Transverse colon (tissue), 4 donors: ENCODE data around the gene KNDC1. TPM values are rescaled to one million over a fixed set of nuclear protein-coding genes. Genes with fewer than 3 reads are reported as not detected.

ENCODE experiments used
- DNase-seq: peaks from one replicate; pipeline ENCODE4 v3.0.0-alpha.2; 2019
- H3K27ac ChIP-seq, 4 donors: fragments of 200-600 bp; sonication (generic); 2 replicates each; pipeline ENCODE4 v1.5.1; 2016 to 2018; ENCODE audit warnings: inconsistent platforms in 4 of 4
- H3K27me3 ChIP-seq: fragments of 200-600 bp; sonication (generic); 2 replicates; pipeline ENCODE4 v1.5.1; 2017; ENCODE audit warnings: inconsistent platforms
- H3K36me3 ChIP-seq, 4 donors: fragments of 200-600 bp; sonication (generic); 2 replicates each; pipeline ENCODE4 v1.5.1; 2017 to 2019; ENCODE audit warnings: inconsistent platforms in 4 of 4
- H3K4me1 ChIP-seq, 4 donors: fragments of 200-600 bp; sonication (generic); 2 replicates each; pipeline ENCODE4 v1.5.1; 2017 to 2020; ENCODE audit warnings: inconsistent platforms in 4 of 4
- H3K4me3 ChIP-seq, 4 donors: fragments of 200-600 bp; sonication (generic); 1 replicate in 1 of 4; 2 replicates in 3 of 4; pipeline versions ENCODE4 v1.5.1 to v1.6.1; 2017 to 2019; ENCODE audit warnings: inconsistent platforms in 4 of 4
- H3K9me3 ChIP-seq, 2 donors: fragments of 200-600 bp; sonication (generic); 2 replicates each; pipeline ENCODE4 v1.5.1; 2017 to 2019; ENCODE audit warnings: inconsistent platforms in 2 of 2
- EP300 ChIP-seq: sonication (generic); formaldehyde crosslinking; IDR thresholded peaks from one replicate; pipeline ENCODE4 v1.6.1; 2017; ENCODE audit warnings: antibody characterized with exemption, low read depth
- POLR2A ChIP-seq: fragments of 450-650 bp; IDR thresholded peaks from one replicate; pipeline ENCODE4 v1.6.1; 2016; ENCODE audit warnings: antibody characterized with exemption, mild to moderate bottlenecking, moderate library complexity
- POLR2AphosphoS5 ChIP-seq, 3 donors: sonication (generic); formaldehyde crosslinking; IDR thresholded peaks; one replicate each; pipeline ENCODE4 v1.6.1; 2016; ENCODE audit warnings: antibody characterized with exemption in 3 of 3
- WGBS, 2 donors: methylation state at CpG; one replicate each; pipeline ENCODE4 v1.1.5; 2018; ENCODE audit warnings: low coverage in 1 of 2; 5-methylcytosine and 5-hydroxymethylcytosine counted together
- in situ Hi-C, 4 donors: fragments of 200-750 bp; cut with MboI; loops; one replicate each; pipeline versions ENCODE4 v1.15.0 to v1.15.1; 2017; ENCODE audit warnings: low sequenced_read_pairs in 3 of 4, low pct_ligation_motif_present in 1 of 4, low pct_unique_long_range_greater_than_20kb in 1 of 4
- intact Hi-C: fragments of 100-400 bp; cut with DNase I; formaldehyde crosslinking; loops from one replicate; pipeline ENCODE4 v1.15.1; 2023; ENCODE audit warnings: low total_unique reads
- total RNA-seq, 4 donors: library from RNA; depleted of rRNA; stranded (reverse); fragments of >200 nt; gene quantifications; one replicate each; pipeline ENCODE4 v1.1.0, GENCODE V29; 2016
- TF ChIP-seq, protein P1 (sequence below), 5 experiments: fragments of 200-600 bp in 3 of 5; fragments of 450-650 bp in 2 of 5; sonication (generic) in 3 of 5; IDR thresholded peaks; 1 replicate in 2 of 5; 2 replicates in 3 of 5; pipeline ENCODE4 v1.5.1; 2016 to 2017; ENCODE audit warnings: antibody characterized with exemption in 5 of 5, inconsistent platforms in 3 of 5, mild to moderate bottlenecking in 2 of 5, moderate library complexity in 1 of 5

KNDC1 gene
- total RNA-seq, 4 donors from 2014 or later, result 0.14 to 1.2 TPM; not detected in 2

DNA sequence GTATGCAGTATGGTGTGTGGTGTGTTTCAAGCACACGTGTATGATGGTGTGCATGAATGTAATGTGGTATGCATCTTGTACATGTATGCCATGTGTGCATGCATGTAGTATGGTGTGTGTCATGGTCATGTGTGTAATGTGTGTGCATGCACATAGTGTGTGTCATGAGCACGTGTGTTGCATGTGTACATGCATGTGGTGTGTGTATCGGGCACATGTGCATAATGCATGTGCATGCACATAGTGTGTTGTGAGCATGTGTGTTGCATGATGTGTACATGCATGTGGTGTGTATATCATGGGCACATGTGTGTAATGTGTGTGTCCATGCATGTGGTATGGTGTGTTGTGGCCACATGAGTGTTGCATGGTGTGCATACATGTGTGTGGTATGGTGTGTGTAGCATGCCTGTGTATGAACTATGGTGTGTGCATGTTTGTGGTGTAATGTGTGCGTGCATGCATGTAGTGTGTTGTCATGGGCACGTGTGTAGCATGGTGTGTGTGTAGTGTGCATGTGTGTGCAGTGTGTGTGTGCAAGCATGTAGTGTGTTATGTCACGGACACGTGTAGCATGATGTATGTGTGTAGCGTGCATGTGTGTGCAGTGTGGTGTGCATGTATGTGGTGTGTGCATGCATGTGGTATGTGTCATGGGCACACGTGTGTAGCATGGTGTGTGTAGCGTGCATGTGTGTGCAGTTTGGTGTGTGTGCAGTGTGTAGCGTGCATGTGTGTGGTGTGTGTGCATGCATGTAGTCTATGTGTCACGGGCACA, 17.6 kb downstream of the KNDC1 start:
- in situ Hi-C loops (no loop called here), intact Hi-C loops (loop anchor here (1.0 kb wide), 1 partner anchor 30 kb away; no protein-coding TSS in a partner anchor)
- Histone ChIP-seq H3K27ac (no peak overlapping the region), H3K27me3 (no peaks in the 10 kb centered on the region), H3K36me3 (no peaks in the 10 kb centered on the region), H3K4me3 (no peak overlapping the region), H3K9me3 (no peaks in the 10 kb centered on the region), H3K4me1 (no peaks in the 10 kb centered on the region)
- no peak for DNase-seq
- 94 to 97% methylated on average over 11 to 12 of the region's 12 CpGs for WGBS, 2 donors
- no peak for TF ChIP-seq EP300
- TF ChIP-seq, protein P1, sequence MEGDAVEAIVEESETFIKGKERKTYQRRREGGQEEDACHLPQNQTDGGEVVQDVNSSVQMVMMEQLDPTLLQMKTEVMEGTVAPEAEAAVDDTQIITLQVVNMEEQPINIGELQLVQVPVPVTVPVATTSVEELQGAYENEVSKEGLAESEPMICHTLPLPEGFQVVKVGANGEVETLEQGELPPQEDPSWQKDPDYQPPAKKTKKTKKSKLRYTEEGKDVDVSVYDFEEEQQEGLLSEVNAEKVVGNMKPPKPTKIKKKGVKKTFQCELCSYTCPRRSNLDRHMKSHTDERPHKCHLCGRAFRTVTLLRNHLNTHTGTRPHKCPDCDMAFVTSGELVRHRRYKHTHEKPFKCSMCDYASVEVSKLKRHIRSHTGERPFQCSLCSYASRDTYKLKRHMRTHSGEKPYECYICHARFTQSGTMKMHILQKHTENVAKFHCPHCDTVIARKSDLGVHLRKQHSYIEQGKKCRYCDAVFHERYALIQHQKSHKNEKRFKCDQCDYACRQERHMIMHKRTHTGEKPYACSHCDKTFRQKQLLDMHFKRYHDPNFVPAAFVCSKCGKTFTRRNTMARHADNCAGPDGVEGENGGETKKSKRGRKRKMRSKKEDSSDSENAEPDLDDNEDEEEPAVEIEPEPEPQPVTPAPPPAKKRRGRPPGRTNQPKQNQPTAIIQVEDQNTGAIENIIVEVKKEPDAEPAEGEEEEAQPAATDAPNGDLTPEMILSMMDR (IDR thresholded peaks at IDR 0.05), result no peak
- no peak for TF ChIP-seq POLR2AphosphoS5 (IDR thresholded peaks at IDR 0.05)
- TF ChIP-seq POLR2A, result no peak

DNA sequence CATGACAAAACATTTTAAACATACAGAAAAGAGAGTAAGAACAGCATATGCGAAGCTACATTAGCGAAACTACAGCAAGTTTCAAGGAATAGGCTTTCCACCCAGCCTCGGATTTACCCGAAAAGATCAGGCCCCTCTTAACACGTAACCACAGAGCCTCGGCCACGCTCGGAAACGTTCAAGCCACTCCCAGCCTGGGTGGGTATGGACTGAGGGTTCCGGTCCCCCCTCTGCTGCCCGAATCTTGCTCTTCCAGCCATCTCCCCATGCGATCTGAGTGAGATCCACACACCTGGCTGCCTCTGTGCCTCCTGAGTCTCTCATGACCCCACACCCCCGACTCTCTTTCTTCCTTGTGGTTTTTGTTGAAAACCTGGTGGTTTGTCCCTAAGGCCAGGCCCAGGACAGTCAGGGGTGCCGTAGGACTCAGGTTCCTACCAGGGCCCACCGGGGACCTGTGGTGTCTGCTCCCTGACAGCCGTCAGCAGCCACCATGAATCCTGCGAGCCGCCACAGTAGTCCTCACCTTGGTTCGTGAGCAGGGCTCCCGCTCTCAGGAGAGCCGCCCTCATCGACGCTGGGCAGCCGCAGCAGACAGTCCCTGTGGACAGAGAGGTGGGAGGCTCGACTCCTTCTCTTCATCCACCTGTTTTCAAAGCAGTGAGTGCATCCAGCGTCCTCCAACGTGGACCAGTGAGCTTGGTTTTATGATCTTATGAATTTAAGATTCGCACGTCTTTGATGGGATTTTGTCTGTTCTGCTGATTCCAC, 18.5 kb downstream of the KNDC1 start:
- DNase-seq, result no peak
- H3K27me3 ChIP-seq, result no peaks in the 10 kb centered on the region
- in situ Hi-C loops (no loop called here), intact Hi-C loops (no loop called here)
- no peak overlapping the region for H3K4me3 ChIP-seq
- no peak for TF ChIP-seq POLR2AphosphoS5 (IDR thresholded peaks at IDR 0.05)
- no peak for TF ChIP-seq POLR2A
- TF ChIP-seq, protein P1 (IDR thresholded peaks at IDR 0.05), result no peak
- no peak for TF ChIP-seq EP300
- no peaks in the 10 kb centered on the region for H3K9me3 ChIP-seq
- no peak overlapping the region for H3K27ac ChIP-seq
- H3K4me1 ChIP-seq, result no peaks in the 10 kb centered on the region
- no peaks in the 10 kb centered on the region for H3K36me3 ChIP-seq
- WGBS, 2 donors, result 87 to 88% methylated on average over 5 to 28 of the region's 29 CpGs

DNA sequence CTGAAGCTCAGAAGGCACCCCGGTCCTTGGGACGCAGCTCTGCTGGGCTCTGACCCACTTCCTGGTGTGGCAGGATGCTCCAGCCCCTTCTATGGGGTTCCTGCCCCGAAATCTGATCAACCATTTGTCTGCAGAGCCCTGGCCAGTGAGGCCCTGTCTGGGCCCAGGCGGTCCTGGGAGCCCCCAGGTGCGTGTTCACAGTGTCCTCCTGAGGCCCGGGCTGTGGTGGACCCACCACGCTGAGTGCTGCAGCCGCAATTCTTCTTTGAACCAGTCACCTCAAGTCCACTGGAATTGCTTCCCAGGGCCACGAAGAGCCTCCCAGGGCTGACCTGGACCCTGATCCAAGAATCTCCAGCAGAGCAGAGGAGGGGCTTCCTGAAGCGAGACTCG, 19.1 kb downstream of the KNDC1 start:
- intact Hi-C loops (no loop called here), in situ Hi-C loops (no loop called here)
- DNase-seq, result no peak
- no peak overlapping the region for H3K4me3 ChIP-seq
- no peaks in the 10 kb centered on the region for H3K4me1 ChIP-seq
- no peaks in the 10 kb centered on the region for H3K27me3 ChIP-seq
- TF ChIP-seq, protein P1 (IDR thresholded peaks at IDR 0.05), result no peak
- TF ChIP-seq POLR2A (no peak), POLR2AphosphoS5 (IDR thresholded peaks at IDR 0.05) (no peak), EP300 (no peak)
- 92% methylated on average over 10 of the region's 11 CpGs; no CpG with 5 or more reads in 1 of the 2 donors for WGBS, 2 donors
- H3K9me3 ChIP-seq, result no peaks in the 10 kb centered on the region
- H3K36me3 ChIP-seq, result no peaks in the 10 kb centered on the region
- no peak overlapping the region for H3K27ac ChIP-seq

DNA sequence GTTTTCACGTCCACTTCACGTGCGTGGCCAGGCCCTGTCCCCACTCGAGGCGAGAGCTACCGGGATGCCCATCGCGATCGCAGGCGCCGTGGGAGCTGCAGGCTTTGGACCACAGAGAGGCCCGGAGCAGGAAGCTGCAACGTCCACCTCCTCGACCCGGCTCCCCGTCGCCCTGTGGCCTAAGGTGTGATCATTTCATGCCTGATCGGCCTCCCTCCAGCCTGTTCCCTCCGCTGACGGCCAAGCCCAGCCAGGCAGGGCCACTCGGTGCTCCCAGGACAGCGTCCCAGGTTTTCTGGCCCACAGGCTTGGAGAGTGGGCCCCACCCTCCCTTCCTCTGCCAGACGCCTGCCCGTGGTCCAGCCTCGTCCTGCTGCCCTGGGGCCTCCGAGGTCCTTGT, 19.6 kb downstream of the KNDC1 start:
- no peaks in the 10 kb centered on the region for H3K4me1 ChIP-seq
- in situ Hi-C loops, result no loop called here
- WGBS, 2 donors, result 74% methylated on average over 20 of the region's 26 CpGs; no CpG with 5 or more reads in 1 of the 2 donors
- intact Hi-C loops, result no loop called here
- no peaks in the 10 kb centered on the region for H3K36me3 ChIP-seq
- no peak overlapping the region for H3K27ac ChIP-seq
- H3K27me3 ChIP-seq, result no peaks in the 10 kb centered on the region
- no peak overlapping the region for H3K4me3 ChIP-seq
- no peak for DNase-seq
- H3K9me3 ChIP-seq, result no peaks in the 10 kb centered on the region
- TF ChIP-seq EP300, result no peak
- no peak for TF ChIP-seq POLR2A
- TF ChIP-seq POLR2AphosphoS5 (IDR thresholded peaks at IDR 0.05), result no peak
- TF ChIP-seq, protein P1 (IDR thresholded peaks at IDR 0.05), result no peak
